Thoracic aorta (tissue), 2 donors: Measurements from ENCODE around the gene TRERF1. TPM values are rescaled to one million over a fixed set of nuclear protein-coding genes. Genes with fewer than 3 reads are reported as not detected.

ENCODE experiments used
- ATAC-seq: fragments of 150-250 bp; one replicate; pipeline ENCODE4 v1.8.0; 2017; ENCODE audit warnings: low read depth; ENCODE audit not compliant: insufficient number of reproducible peaks, low FRiP score
- DNase-seq: peaks from one replicate; pipeline ENCODE4 v3.0.0-alpha.2; 2020; ENCODE audit warnings: low spot score
- H3K27ac ChIP-seq, 2 donors: fragments of 200-600 bp; sonication (generic); 1 replicate in 1 of 2; 2 replicates in 1 of 2; pipeline ENCODE4 v1.5.1; 2016; ENCODE audit warnings: mild to moderate bottlenecking in 2 of 2, moderate library complexity in 2 of 2
- H3K27me3 ChIP-seq: fragments of 200-600 bp; sonication (generic); replicated peaks from 2 replicates; pipeline ENCODE4 v1.6.0; 2016; ENCODE audit warnings: mild to moderate bottlenecking; ENCODE audit not compliant: insufficient read depth
- H3K36me3 ChIP-seq: fragments of 200-600 bp; sonication (generic); one replicate; pipeline ENCODE4 v1.5.1; 2016
- H3K4me1 ChIP-seq, 2 donors: fragments of 200-600 bp; sonication (generic); 1 replicate in 1 of 2; 2 replicates in 1 of 2; pipeline versions ENCODE4 v1.5.1 to v1.6.0; 2016; ENCODE audit warnings: low read depth in 2 of 2, mild to moderate bottlenecking in 1 of 2; ENCODE audit not compliant: control insufficient read depth in 1 of 2
- H3K4me3 ChIP-seq: fragments of 200-600 bp; sonication (generic); 2 replicates; pipeline ENCODE4 v1.5.1; 2016; ENCODE audit warnings: mild to moderate bottlenecking
- H3K9me3 ChIP-seq: fragments of 200-600 bp; sonication (generic); 2 replicates; pipeline ENCODE4 v1.5.1; 2016
- CTCF ChIP-seq: fragments of 200-600 bp; sonication (generic); IDR thresholded peaks from one replicate; pipeline ENCODE4 v1.5.1; 2019; ENCODE audit warnings: antibody characterized with exemption
- total RNA-seq, 2 donors: library from RNA; depleted of rRNA; stranded (reverse); fragments of >200 nt; gene quantifications; one replicate each; pipeline versions ENCODE4 v1.1.0 to v1.2.3, GENCODE V29; 2016

Gene TRERF1
- total RNA-seq, 2 donors from 2014 or later: 4.6 to 5.0 TPM

- H3K9me3 ChIP-seq: no peaks in the 10 kb centered on the region
- H3K4me3 ChIP-seq: no peak overlapping the region
- ATAC-seq: no peak
- peaks cover 6% of the 10 kb centered on the region for H3K36me3 ChIP-seq
- no peaks in the 10 kb centered on the region for H3K4me1 ChIP-seq
- H3K27ac ChIP-seq: no peak overlapping the region
- no peak for DNase-seq
- no peaks in the 10 kb centered on the region for H3K27me3 ChIP-seq
- no peak for TF ChIP-seq CTCF
These were observed 208.7 kb downstream of the TRERF1 start for GRCh38 chr6:42243046-42243445.

GRCh38 chr6:42241915-42242314 lies 209.8 kb downstream of the TRERF1 start:
- ATAC-seq: no peak
- no peak for DNase-seq
- Histone ChIP-seq H3K27me3 (no peaks in the 10 kb centered on the region), H3K9me3 (no peaks in the 10 kb centered on the region), H3K4me1 (no peaks in the 10 kb centered on the region), H3K36me3 (peaks cover 6% of the 10 kb centered on the region), H3K27ac (no peak overlapping the region), H3K4me3 (no peak overlapping the region)
- TF ChIP-seq CTCF: no peak

GRCh38 chr6:42239736-42240375 lies 211.9 kb downstream of the TRERF1 start:
- DNase-seq (no peak), ATAC-seq (no peak)
- Histone ChIP-seq H3K36me3 (peaks cover 6% of the 10 kb centered on the region), H3K4me3 (no peak overlapping the region), H3K4me1 (no peaks in the 10 kb centered on the region), H3K9me3 (no peaks in the 10 kb centered on the region), H3K27me3 (no peaks in the 10 kb centered on the region), H3K27ac (no peak overlapping the region)
- no peak for TF ChIP-seq CTCF

- ATAC-seq: no peak
- Histone ChIP-seq H3K27me3 (no peaks in the 10 kb centered on the region), H3K36me3 (peaks cover 6% of the 10 kb centered on the region)
These were observed 212.4 kb downstream of the TRERF1 start for GRCh38 chr6:42239333-42239732.

GRCh38 chr6:42237857-42238256 lies 213.9 kb downstream of the TRERF1 start:
- ATAC-seq (no peak), DNase-seq (no peak)
- no peak for TF ChIP-seq CTCF
- Histone ChIP-seq H3K27ac (no peak overlapping the region), H3K9me3 (no peaks in the 10 kb centered on the region), H3K4me3 (no peak overlapping the region), H3K36me3 (peaks cover 6% of the 10 kb centered on the region), H3K27me3 (no peaks in the 10 kb centered on the region), H3K4me1 (no peaks in the 10 kb centered on the region)

More at GRCh38 chr6:42239333-42239732, 212.4 kb downstream of the TRERF1 start:
- no peak for DNase-seq
- Histone ChIP-seq H3K27ac (no peak overlapping the region), H3K4me3 (no peak overlapping the region), H3K9me3 (no peaks in the 10 kb centered on the region), H3K4me1 (no peaks in the 10 kb centered on the region)
- no peak for TF ChIP-seq CTCF
